Measurements from ENCODE around the gene HECA.
"Not testable (repeated sequence)": the region's sequence is repeated elsewhere in the genome, so short reads cannot be mapped to it uniquely, and the experiment has no call there.

HECA gene

DNA sequence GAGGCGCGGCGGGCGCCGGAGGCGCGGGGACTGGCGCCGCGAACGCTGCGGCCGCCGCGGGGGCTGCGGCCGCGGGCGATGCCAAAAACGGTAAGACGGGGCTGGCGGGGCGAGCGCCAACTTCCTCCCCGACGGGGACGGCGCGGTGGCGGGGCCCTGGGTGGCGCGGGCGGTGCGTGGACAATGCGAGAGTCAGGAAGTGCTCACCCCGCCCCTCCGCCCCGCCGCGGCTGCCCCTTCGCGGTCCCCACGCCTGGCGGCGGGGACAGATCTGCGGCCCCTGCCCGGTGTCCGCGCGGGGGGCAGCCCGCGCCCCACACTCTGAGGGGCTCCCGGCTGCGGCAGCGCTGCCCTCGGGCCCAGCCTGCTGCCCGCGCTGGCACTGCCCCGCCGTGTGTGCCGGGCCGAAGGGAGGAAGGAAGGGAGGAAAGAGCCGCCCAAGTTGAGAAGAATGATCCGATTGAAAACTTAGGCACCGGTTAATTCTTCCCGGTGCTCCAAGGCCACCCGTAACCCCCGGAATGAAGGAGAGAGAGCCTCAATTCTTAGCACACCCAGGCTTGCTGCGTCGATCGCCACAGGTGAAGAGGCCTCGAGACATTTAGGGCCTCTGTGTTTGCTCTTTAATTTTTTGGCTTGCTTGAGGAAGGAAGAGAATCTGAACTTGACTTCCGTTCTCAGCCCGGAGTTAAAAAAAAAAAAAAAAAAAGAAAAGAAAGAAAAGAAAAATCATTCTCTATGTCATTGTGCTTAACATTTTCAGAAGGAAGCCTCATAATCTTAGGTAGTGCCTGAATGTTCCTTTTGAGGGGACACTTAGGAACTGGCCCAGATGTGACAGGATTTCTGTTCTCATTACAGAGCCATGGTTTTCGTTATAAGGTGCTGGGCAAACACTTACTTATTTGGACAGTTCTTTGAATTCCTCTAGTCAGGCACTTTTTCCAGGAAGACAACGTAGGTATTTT is 982 bp downstream of the HECA start:
- peak; percentile 14 for DNase-seq (ENCODE audit: low spot score)

DNA sequence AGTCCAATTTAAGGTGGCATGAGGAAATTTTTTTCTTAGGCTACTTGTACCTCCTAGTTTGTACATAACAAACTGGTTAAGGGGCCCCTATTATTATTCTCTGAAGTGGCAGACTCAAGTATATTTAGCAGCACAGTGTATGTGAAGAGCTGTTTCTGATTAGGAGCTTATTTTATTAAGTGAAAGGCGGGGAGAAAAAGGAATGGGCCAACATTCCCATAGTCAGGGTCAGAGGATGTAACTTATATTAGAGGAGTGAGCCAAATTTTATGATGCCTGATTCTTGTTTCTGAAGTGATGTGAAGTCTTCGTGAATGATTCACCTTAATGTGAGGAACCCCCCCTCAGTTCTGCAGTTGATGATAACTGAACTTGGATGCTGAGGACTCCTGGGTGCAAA is 2.8 kb downstream of the HECA start:
- DNase-seq (ENCODE audit: low spot score), result no peak

DNA sequence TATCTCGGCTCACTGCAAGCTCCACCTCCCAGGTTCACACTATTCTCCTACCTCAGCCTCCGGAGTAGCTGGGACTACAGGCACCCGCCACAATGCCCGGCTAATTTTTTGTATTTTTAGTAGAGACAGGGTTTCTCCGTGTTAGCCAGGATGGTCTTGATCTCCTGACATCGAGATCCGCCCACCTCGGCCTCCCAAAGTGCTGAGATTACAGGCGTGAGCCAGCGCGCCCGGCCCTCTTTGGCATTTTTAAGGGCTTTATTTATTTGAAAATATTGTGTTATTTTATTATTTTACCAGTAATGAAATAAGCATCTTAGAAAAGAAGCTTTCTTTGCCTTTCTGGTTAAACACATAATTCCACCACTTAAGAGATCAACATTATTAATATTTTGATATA is 6.0 kb downstream of the HECA start:
- DNase-seq (ENCODE audit: low spot score), result not testable (repeated sequence)

DNA sequence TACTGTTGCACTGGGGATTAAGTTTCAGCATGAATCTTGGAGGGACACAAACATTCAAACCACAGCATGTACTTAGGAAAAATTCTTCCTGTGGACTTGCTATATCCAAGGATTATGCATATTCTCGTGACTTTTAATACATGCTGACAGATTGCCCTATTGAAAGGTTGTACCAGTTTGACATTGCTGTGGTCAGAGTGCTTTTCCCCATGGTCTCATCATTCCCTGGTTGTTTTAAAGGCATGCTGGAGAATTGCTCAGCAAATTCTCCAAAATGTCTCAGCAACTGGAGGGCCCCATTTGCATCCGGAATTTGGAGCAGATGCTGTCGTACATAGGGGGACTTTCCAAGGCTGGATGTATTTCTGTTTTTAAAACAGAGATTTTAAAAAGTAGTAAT is 7.4 kb downstream of the HECA start:
- no peak for DNase-seq (ENCODE audit: low spot score)

DNA sequence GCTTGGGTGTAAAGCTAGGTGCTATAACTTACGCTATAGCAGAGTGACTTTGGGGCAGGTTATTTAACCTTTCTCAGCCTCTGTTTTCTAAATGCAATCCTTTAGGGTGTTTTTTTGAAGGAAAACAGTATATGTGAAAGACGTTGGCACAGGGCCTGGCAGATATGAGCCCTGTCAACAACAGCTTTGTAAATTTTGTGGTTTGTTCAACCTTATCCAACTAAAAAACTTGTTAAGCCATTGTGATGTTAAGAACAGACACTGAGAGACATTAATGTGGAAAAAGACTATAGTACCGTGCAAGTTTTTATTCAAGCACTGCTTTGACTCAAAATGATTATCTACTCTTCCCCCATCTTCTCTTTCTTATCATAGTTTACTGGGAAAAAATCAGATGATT is 8.2 kb downstream of the HECA start:
- DNase-seq (ENCODE audit: low spot score), result no peak

DNA sequence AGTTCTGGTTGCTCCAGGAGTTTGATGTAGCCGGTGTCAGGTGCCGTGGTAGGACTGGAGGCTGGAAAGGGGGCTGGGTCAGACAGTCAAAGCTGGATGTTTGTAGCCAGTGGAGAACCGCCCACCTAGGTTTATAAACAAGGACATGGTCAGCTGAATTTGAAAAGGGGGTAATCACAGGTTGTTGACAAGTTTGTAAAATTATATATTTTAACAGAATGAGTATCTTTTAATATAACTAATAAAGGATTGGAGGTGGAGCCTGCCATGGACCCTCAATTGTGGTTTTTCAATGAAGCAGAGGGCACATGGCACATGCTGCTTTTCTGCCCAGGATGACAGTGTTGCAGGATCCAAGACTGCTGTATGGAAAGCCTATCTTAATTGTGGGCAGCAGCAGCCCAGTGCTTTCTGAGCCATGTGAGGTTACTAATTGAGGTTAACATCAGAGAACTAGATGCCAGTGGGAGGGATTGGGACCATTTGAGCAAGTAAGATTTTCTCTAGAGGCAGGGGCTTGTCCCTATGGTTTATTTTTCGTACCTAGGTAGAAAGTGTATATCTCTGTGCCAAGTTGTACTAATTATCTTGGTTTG is 9.7 kb downstream of the HECA start:
- DNase-seq (ENCODE audit: low spot score), result no peak

DNA sequence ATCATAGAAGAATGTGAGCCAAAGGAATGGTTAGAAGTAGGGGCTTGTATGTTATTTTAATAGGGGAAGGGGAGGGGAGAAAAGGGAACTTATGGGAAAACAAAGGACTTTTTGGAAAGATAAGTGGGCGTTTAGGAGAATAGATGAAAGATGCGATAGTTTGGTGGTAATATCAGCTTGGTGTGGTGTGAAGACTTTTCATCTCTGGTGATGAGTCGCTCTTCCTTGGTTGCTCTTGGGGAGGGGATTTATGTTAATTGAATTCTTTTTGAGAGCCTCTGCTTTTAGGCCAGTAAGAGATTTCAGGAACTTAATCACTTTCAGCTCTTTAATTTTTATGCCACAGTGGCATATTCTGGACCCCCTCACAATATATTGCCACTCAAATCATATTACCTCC is 10.8 kb downstream of the HECA start:
- no peak for DNase-seq (ENCODE audit: low spot score)

DNA sequence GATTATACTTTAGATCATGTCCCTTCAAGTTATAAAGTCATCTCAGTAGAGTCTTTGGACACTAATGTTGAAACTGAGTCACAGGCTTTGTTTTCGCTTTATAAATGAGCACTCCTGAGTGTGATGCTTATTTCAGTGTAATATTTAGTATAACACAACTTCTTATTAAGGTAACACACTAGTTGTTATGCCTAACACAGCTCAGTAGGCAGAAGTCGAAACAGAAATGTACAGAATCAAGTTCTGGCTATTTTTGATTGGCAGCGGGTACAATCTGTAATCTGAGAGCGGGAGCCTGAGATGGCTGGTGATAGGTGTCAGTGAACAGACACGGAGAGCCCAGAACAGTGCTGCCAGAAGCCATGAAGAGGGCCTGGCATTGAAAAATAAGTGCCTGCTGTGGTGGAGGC is 11.4 kb downstream of the HECA start:
- DNase-seq (ENCODE audit: low spot score), result no peak

DNA sequence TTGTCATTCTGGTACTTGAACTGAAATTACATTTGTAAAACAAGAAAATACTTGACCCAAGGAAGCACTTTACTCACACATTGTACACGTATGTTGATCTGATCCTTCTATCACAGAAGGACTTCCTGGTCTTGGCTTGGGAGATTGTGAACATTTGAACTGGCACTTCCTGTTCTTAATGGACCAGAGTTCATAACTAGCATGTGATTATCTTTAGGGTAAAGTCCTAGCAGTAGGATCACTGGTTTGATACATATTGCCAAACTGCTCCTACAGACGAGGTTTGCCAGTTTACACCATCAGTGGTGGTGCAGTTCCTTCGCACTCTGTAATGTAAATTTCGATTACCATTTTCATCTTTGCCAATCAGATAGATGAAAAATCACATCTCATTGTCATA is 12.7 kb downstream of the HECA start:
- no peak for DNase-seq (ENCODE audit: low spot score)

DNA sequence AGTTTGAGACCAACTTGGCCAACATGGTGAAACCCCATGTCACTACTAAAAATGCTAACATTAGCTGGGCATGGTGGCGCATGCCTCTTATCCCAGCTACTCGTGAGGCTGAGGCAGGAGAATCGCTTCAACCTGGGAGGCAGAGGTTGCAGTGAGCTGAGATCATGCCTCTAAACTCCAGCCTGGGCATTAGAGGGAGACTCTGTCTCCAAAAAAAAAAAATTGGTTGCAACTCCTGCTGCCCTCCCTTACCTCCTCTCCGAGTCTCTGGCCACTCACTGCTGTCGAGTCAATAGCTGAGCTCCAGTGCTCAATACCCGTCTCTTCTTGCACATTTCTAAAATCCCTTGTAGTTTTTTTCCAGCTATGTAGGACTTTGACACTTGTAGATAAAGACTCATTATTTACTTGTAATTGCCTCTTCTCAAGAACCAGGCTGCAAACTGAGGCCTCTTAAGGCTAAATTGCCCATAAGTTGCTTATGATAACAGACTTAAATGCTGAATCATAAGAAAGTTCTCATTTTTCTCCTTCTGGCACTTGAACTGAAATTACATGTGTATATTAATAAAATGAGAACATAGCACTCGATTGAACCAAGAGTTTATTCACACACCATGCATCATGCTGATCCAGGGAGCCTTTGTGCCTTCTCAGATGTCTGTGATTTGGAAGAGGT is 13.8 kb downstream of the HECA start:
- no peak for DNase-seq (ENCODE audit: low spot score)

DNA sequence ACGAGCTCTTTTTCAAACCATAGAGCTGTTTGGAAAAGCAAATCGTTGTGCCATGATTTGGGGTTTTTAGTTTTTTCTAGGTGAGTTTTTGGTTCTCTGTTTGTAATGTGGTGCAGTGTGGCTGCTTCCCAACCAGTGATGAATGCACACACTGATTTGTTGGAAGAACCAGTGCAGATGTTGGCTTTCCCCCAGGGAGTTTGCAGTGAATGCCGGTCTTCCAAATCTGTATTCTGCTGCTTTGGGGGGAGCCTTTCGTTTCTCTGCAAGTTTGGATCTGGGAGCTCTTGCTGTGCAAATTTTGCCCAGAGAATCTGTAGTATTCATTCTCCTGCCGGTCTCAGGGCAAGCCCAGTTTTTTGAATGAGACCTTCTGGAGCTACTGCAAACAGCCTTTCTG is 14.5 kb downstream of the HECA start:
- no peak for DNase-seq (ENCODE audit: low spot score)

DNA sequence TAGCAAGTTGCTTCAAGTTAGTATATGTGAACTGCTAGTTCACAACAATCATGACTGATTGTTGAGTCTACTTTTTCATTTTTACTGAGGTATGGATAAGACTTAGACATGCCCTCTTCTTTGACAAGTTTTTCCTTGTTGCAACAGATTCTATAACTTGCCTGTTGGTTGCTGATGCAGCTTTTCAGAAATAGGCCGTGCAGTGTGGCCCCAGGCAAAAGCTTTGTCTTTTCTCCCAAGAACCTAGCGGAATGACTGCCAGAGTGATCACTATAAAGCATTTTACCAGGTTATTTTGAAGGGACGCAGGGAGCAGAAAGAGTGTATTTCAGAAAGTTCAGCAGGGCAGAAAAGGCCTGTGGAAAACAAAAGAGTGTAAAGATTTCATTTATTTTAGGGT is 16.0 kb downstream of the HECA start:
- no peak for DNase-seq (ENCODE audit: low spot score)

DNA sequence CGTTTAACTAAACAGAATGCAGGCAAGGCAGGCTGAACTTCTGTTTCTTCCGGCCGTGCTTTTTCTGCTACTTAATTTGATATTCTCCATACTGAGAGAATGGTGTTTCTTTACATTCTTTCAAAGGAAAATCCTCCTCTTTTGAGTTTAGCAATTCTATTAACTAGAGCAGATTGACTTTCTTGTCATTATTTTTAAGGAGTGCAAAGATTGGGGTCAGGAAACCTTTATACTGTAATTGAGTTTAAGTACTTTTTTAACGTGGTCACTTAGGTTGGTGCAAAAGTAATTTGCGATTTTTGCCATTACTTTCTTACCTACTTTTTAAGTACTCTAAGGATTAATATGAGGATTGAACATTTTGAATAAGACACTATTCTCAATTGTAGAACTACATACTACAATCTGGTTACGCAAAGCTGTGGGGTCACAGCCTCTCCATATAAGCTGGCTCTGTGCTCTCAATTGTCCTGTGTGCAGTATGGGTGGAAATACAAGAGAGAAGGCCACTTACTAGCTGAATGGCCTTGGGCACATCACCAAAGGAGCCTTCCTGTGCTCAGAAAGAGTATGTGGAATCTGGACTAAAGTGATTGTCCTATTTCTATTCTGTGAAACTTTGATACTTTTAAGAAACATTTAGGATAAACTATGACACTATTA is 16.7 kb downstream of the HECA start:
- no peak for DNase-seq (ENCODE audit: low spot score)

DNA sequence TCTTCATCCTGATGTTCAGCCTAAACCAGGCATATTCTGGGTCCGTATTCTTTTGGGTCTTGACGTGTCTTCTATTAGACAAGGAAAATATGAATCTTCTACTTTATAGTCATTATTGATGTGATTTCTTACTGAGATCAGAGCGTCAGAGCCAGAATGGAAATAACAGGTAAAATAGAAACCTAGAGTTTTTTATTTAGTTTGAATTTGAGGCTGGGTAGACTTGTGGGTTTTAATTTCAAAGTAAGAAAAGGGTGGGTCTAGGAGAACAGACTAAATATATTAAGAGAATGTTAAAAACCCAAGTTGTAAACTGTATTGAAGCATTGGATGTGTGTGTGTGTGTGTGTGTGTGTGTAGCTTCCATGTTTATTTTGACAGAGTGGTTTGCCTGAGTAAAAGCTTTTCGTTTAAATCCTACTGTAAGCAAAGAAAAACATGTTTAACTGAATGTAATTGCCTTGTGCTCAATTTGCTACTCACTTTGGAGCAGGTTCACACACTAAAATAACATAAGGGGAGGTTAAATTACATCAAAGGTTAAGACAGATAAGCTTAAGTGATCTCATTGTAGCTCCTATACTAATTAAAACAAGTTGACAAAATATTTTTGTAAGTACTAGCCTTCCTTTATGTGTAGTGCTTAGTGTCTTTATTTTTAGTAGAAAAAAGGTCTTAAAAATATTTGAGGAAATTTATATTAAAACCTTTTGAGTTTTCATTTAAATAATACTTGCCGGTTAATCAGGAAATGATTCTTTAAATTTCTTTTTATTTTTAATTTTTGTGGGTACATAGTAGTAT is 17.4 kb downstream of the HECA start:
- DNase-seq (ENCODE audit: low spot score), result no peak

DNA sequence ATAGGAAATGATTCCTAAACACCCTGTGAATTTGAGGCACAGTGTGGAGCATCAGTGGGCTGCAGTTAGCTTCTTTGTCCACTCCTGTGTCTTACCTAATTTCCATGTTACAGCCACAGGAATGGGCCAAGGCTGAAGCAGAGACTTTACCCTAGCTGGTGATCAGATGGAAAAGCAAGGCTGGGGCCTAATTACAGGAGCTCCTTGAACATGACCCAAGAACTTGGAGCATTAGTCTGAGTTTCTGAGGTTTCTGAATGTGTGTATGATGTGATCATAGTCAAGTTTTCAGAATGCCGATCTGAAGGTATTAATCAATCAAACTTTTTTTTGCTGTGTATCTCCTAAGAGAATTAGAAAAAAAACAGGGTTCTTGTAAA is 18.0 kb downstream of the HECA start:
- no peak for DNase-seq (ENCODE audit: low spot score)

DNA sequence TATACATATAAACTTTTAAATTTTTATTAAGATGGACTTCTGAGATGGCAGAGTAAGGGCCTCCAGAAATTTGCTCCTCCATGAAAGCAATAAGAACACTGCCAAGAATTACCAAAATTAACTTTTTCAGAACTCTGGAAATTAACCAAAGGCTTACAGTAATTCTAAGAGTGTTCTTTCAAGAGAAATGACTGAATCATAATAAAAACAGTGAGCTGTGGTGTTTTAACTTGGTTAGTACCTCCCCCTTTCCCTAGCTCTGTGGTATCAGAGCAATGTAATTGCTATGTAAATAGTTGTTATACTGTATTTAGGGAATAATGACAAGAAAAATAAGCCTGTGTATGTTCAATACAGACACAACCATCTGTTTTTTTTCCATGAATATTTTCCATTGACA is 19.0 kb downstream of the HECA start:
- DNase-seq (ENCODE audit: low spot score), result no peak

DNA sequence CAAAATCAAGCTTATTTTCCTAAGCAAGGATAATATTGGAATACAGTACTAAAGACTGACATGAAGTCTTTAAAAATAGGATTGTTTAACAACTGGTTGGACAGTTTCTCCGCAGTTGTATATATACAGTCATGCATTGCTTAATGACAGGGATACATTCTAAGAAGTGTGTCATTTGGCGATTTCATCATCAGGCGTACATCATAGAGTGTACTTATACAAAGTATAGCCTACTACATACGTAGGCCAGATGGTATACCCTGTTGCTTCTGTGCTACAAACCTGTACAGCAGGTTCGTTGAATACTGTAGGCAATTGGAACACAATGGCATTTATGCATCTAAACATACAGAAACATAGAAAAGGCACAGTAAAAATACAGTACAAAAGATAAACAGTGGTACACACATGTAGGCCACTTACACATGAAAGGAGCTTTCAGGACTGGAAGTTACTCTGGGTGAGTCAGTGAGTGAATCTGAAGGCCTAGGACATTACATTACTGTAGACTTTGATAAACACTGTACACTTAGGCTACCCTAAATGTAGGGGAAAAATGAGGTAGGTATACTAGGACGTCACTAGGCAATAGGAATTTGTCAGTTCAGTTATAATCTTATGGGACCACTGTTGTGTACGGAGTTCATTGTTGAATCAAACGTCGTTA is 20.1 kb downstream of the HECA start:
- DNase-seq (ENCODE audit: low spot score), result no peak

DNA sequence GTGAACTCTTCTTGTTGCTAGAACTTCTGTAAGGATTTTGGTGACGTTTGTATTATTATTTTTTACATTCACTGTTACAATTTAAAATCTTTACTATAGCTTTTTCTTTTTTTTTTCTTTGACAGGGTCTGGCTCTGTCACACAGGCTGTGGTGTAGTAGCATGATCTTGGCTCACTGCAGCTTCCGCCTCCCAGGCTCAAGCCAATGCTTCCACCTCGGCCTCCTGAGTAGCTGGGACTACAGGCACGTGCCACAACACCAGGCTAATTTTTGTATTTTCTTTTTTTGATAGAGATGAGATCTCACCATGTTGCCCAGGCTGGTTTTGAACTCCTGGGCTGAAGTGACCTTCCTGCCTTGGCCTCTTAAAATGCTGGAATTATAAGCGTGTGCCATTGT is 21.2 kb downstream of the HECA start:
- no peak for DNase-seq (ENCODE audit: low spot score)

DNA sequence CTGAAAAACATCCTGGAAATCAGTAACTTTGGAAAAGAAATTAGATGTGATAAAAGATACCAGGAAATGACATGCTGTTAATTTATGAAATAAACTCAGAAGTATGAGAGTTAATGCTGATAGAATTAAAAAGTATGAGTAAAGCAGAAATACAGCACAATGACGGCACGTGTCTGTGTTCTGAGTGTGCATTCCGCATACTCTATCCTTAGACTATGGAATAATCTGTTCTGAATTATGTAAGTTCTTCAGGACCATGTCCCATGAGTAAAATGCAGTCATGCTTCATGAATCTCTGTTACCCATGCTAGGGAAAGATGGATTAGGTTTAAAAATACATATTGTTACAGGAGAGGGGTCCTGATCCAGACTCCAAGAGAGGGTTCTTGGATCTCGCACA is 21.7 kb downstream of the HECA start:
- DNase-seq (ENCODE audit: low spot score), result no peak

DNA sequence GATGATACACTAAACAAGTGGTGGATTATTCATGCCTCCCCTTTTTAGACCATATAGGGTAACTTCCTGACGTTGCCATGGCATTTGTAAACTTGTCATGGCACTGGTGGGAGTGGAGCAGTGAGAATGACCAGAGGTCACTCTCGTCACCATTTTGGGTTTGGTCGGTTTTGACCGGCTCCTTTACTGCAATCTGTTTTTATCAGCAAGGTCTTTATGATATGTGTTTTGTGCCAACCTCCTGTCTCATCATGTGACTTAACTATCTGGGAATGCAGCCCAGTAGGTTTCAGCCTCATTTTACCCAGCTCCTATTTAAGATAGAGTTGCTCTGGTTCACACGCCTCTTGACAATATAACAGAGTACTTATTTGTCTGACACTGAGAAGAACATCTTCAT is 22.2 kb downstream of the HECA start:
- DNase-seq (ENCODE audit: low spot score), result not testable (repeated sequence)

DNA sequence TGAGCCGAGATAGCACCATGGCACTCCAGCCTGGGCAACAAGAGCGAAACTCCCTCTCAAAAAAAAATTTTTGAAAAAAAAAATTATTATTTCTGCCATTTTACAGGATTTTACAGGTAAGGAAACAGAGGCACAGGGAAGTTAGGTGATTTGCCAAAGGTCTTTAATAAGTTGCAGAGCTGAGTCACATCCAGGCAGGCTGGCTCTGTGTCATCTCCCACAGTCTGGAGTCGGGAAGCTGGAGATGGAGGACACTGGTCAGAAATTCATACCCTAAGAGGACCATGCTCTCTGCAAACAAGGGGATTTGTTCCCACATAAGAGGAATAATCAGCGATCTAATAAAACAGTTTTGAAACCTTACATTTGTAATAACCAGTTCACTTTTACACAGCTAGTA is 24.1 kb downstream of the HECA start:
- no peak for DNase-seq (ENCODE audit: low spot score)
